SU-DHL-6 (cell line): ENCODE data around the gene REN.

Experiments
- H2AFZ ChIP-seq: fragments of 200-600 bp; sonication (generic); 2 replicates; pipeline ENCODE4 v1.6.1; 2014; ENCODE audit warnings: low read depth, mild to moderate bottlenecking, moderate library complexity, mixed read lengths, antibody characterized with exemption, low read length; ENCODE audit not compliant: severe bottlenecking
- H3F3A ChIP-seq: fragments of 200-600 bp; shearing (Covaris generic); 2 replicates; pipeline ENCODE4 v1.6.0; 2016; ENCODE audit warnings: antibody characterized with exemption, mild to moderate bottlenecking; ENCODE audit not compliant: insufficient read depth
- H3K27ac ChIP-seq: fragments of 200-600 bp; sonication (generic); 2 replicates; pipeline ENCODE4 v1.5.1; 2016; ENCODE audit warnings: low read depth, mild to moderate bottlenecking, low read length, moderate library complexity, mixed read lengths
- H3K27me3 ChIP-seq: fragments of 200-600 bp; sonication (generic), shearing (Covaris generic); 2 replicates; pipeline ENCODE4 v1.6.0; 2014; ENCODE audit warnings: mild to moderate bottlenecking, low read length
- H3K36me3 ChIP-seq: fragments of 200-600 bp; sonication (generic); 2 replicates; pipeline ENCODE4 v1.6.1; 2014; ENCODE audit warnings: mild to moderate bottlenecking, low read length, mixed read lengths
- H3K4me2 ChIP-seq: fragments of 300-600, 200-600 bp; shearing (Covaris generic), sonication (generic); 2 replicates; pipeline ENCODE4 v1.6.0; 2014; ENCODE audit warnings: low read length, low read depth, mild to moderate bottlenecking; ENCODE audit not compliant: poor library complexity, severe bottlenecking
- H3K4me3 ChIP-seq: fragments of 200-600 bp; sonication (generic); 2 replicates; pipeline ENCODE4 v1.5.1; 2014; ENCODE audit warnings: antibody characterized with exemption, low read length, mild to moderate bottlenecking, mixed read lengths; ENCODE audit not compliant: insufficient read depth, poor library complexity, severe bottlenecking
- H3K79me2 ChIP-seq: fragments of 200-600 bp; sonication (generic); 2 replicates; pipeline ENCODE4 v1.6.1; 2014; ENCODE audit warnings: mild to moderate bottlenecking, low read length, moderate library complexity; ENCODE audit not compliant: insufficient read depth
- H3K9ac ChIP-seq: fragments of 200-600 bp; sonication (generic); 2 replicates; pipeline ENCODE4 v1.7.0; 2014; ENCODE audit warnings: mild to moderate bottlenecking, low read length
- H3K9me2 ChIP-seq: fragments of 200-600 bp; sonication (generic); replicated peaks from 2 replicates; pipeline ENCODE4 v1.6.1; 2014; ENCODE audit warnings: low read length; ENCODE audit not compliant: insufficient read depth
- H3K9me3 ChIP-seq: fragments of 200-600 bp; sonication (generic); 2 replicates; pipeline ENCODE4 v1.6.1; 2014; ENCODE audit warnings: low read length, mixed read lengths; ENCODE audit not compliant: insufficient read depth
- H4K20me1 ChIP-seq: fragments of 200-600 bp; sonication (generic); 2 replicates; pipeline ENCODE4 v1.6.1; 2014; ENCODE audit warnings: low read depth, mild to moderate bottlenecking, antibody characterized with exemption, low read length, moderate library complexity, mixed read lengths
- CTCF ChIP-seq: fragments of 200-600 bp; sonication (generic); IDR thresholded peaks from one replicate; pipeline ENCODE4 v1.5.1; 2017; ENCODE audit warnings: antibody characterized with exemption, mild to moderate bottlenecking, low read length, moderate library complexity; ENCODE audit not compliant: insufficient read depth, poor library complexity, severe bottlenecking
- EZH2phosphoT487 ChIP-seq: fragments of 200-600 bp; sonication (generic), shearing (Covaris generic); conservative IDR thresholded peaks from 2 replicates; pipeline ENCODE4 v1.6.1; 2018; ENCODE audit warnings: mild to moderate bottlenecking, antibody characterized with exemption, low read length, moderate library complexity, mixed read lengths

REN gene

GRCh38 chr1:204110894-204111633 is 55.1 kb downstream of the REN start:
- Histone ChIP-seq H3K4me2 (no peak overlapping the region), H3K9ac (no peak overlapping the region), H3K27me3 (no peaks in the 10 kb centered on the region), H3K36me3 (no peaks in the 10 kb centered on the region), H3K79me2 (no peaks in the 10 kb centered on the region), H4K20me1 (no peaks in the 10 kb centered on the region), H3K27ac (no peak overlapping the region), H3K9me3 (no peaks in the 10 kb centered on the region), H3K4me3 (no peak overlapping the region), H3K9me2 (no peaks in the 10 kb centered on the region), H3F3A (no peaks in the 10 kb centered on the region), H2AFZ (no peak overlapping the region)
- TF ChIP-seq EZH2phosphoT487 (no peak), CTCF (no peak)

- Histone ChIP-seq H3K4me3 (no peak overlapping the region), H3K9me3 (no peaks in the 10 kb centered on the region), H4K20me1 (no peaks in the 10 kb centered on the region), H3K4me2 (no peak overlapping the region), H3K27ac (no peak overlapping the region), H3K79me2 (no peaks in the 10 kb centered on the region), H3K36me3 (no peaks in the 10 kb centered on the region), H3K9ac (no peak overlapping the region), H3K9me2 (no peaks in the 10 kb centered on the region), H2AFZ (no peak overlapping the region), H3K27me3 (no peaks in the 10 kb centered on the region), H3F3A (no peaks in the 10 kb centered on the region)
- TF ChIP-seq CTCF (no peak), EZH2phosphoT487 (no peak)
These were observed 57.6 kb downstream of the REN start for GRCh38 chr1:204108312-204109141.

- no peaks in the 10 kb centered on the region for H3K36me3 ChIP-seq
- no peaks in the 10 kb centered on the region for H3K9me3 ChIP-seq
- H3K79me2 ChIP-seq: no peaks in the 10 kb centered on the region
- H3K9me2 ChIP-seq: no peaks in the 10 kb centered on the region
- no peak overlapping the region for H2AFZ ChIP-seq
- no peak for TF ChIP-seq CTCF
- TF ChIP-seq EZH2phosphoT487: no peak
- no peak overlapping the region for H3K4me3 ChIP-seq
- no peaks in the 10 kb centered on the region for H3K27me3 ChIP-seq
- no peak overlapping the region for H3K9ac ChIP-seq
- H3F3A ChIP-seq: no peaks in the 10 kb centered on the region
- H3K4me2 ChIP-seq: no peak overlapping the region
- no peaks in the 10 kb centered on the region for H4K20me1 ChIP-seq
- H3K27ac ChIP-seq: no peak overlapping the region
These were observed 58.2 kb downstream of the REN start for GRCh38 chr1:204107892-204108291.
